HG03025 (cell line): Measurements from ENCODE around the gene PDE3B.
"Not testable (repeated sequence)": the region's sequence is repeated elsewhere in the genome, so short reads cannot be mapped to it uniquely, and the experiment has no call there.

Experiments used
- ATAC-seq: cut with Tn5 transposase; IDR thresholded peaks from one replicate; pipeline ENCODE4 v1.9.1; 2021; ENCODE audit warnings: mild to moderate bottlenecking, moderate library complexity; ENCODE audit not compliant: unreplicated experiment, low FRiP score

PDE3B gene

GRCh38 chr11:14863775-14864174, 220.2 kb downstream of the PDE3B start:
- not testable (repeated sequence) for ATAC-seq

- ATAC-seq = no peak
These were observed 228.4 kb downstream of the PDE3B start for GRCh38 chr11:14872032-14872431.

GRCh38 chr11:14873632-14874031, 230.0 kb downstream of the PDE3B start:
- ATAC-seq = no peak

- no peak for ATAC-seq
These were observed 231.6 kb downstream of the PDE3B start for GRCh38 chr11:14875163-14875562.

GRCh38 chr11:14881576-14882193, 238.1 kb downstream of the PDE3B start:
- no peak for ATAC-seq

GRCh38 chr11:14882196-14882595, 238.6 kb downstream of the PDE3B start:
- no peak for ATAC-seq

- ATAC-seq = not testable (repeated sequence)
These were observed 240.1 kb downstream of the PDE3B start for GRCh38 chr11:14883683-14884082.

- ATAC-seq = no peak
These were observed 241.2 kb downstream of the PDE3B start for GRCh38 chr11:14884667-14885273.

- no peak for ATAC-seq
These were observed 242.9 kb downstream of the PDE3B start for GRCh38 chr11:14886513-14886912.

- ATAC-seq = peak; percentile 62
These were observed 247.8 kb downstream of the PDE3B start for GRCh38 chr11:14891143-14892035.

GRCh38 chr11:14892036-14892556, 248.5 kb downstream of the PDE3B start, which contains the start of gene CYP2R1:
TSS of gene CYP2R1 (minus strand) at chr11:14892231. CDS start at chr11:14892205, 26 bp downstream.
- ATAC-seq = peak; percentile 97

GRCh38 chr11:14892577-14892976, 249.0 kb downstream of the PDE3B start:
- no peak for ATAC-seq

GRCh38 chr11:14894657-14895598, 251.3 kb downstream of the PDE3B start:
- no peak for ATAC-seq

GRCh38 chr11:14898355-14898754, 254.8 kb downstream of the PDE3B start:
- no peak for ATAC-seq

- no peak for ATAC-seq
These were observed 255.3 kb downstream of the PDE3B start for GRCh38 chr11:14898906-14899305.

GRCh38 chr11:14902650-14903350, 259.2 kb downstream of the PDE3B start:
- ATAC-seq = no peak

- peak; percentile 36 for ATAC-seq
These were observed 261.1 kb downstream of the PDE3B start for GRCh38 chr11:14904745-14905103.

GRCh38 chr11:14905104-14906033, 261.8 kb downstream of the PDE3B start:
- ATAC-seq = peak; percentile 57
